HL-60 (cell line): ENCODE data around the gene MGAT5.

ENCODE experiments used
- DNase-seq, 2 experiments: peaks; one replicate each; pipeline ENCODE4 v3.0.0-alpha.2; 2010 to 2020; ENCODE audit warnings: low read depth in 1 of 2, low spot score in 1 of 2
- H3K27ac ChIP-seq: fragments of 250-450 bp; sonication (Bioruptor Pico); replicated peaks from 2 replicates; pipeline ENCODE4 v1.5.1; 2020; ENCODE audit warnings: mild to moderate bottlenecking, moderate library complexity
- H3K27me3 ChIP-seq: fragments of 250-450 bp; sonication (Bioruptor Pico); 2 replicates; pipeline ENCODE4 v1.5.1; 2021; ENCODE audit warnings: mild to moderate bottlenecking, moderate library complexity; ENCODE audit not compliant: insufficient read depth, poor library complexity, severe bottlenecking
- H3K4me3 ChIP-seq: replicated peaks from 2 replicates; pipeline ENCODE4 v1.5.1; 2011; ENCODE audit warnings: mild to moderate bottlenecking, control low read depth, low read length; ENCODE audit not compliant: insufficient read depth
- CTCF ChIP-seq: IDR thresholded peaks from one replicate; pipeline ENCODE4 v1.5.1; 2011; ENCODE audit warnings: low read length, control low read depth, inconsistent platforms; ENCODE audit not compliant: insufficient read depth
- GABPA ChIP-seq: IDR thresholded peaks from 2 replicates; pipeline ENCODE4 v1.6.1; 2012; ENCODE audit warnings: low read depth
- POLR2AphosphoS5 ChIP-seq: IDR thresholded peaks from 2 replicates; pipeline ENCODE4 v1.6.1; 2012; ENCODE audit warnings: low read depth
- REST ChIP-seq: IDR thresholded peaks from 2 replicates; pipeline ENCODE4 v1.6.1; 2012; ENCODE audit warnings: low read depth; ENCODE audit not compliant: insufficient replicate concordance
- SPI1 ChIP-seq: IDR thresholded peaks from 2 replicates; pipeline ENCODE4 v1.6.1; 2012; ENCODE audit warnings: low read depth, mild to moderate bottlenecking, borderline replicate concordance

Gene MGAT5

GRCh38 chr2:134304394-134305108 is 50.7 kb downstream of the MGAT5 start:
- Histone ChIP-seq H3K4me3 (no peak overlapping the region), H3K27me3 (no peaks in the 10 kb centered on the region), H3K27ac (no peak overlapping the region)
- no peak for TF ChIP-seq CTCF
- TF ChIP-seq GABPA: no peak
- no peak for TF ChIP-seq REST
- TF ChIP-seq POLR2AphosphoS5: no peak
- no peak for TF ChIP-seq SPI1
- no peak for DNase-seq

- Histone ChIP-seq H3K27ac (no peak overlapping the region), H3K4me3 (no peak overlapping the region), H3K27me3 (no peaks in the 10 kb centered on the region)
- no peak for DNase-seq
- TF ChIP-seq CTCF (no peak), POLR2AphosphoS5 (no peak)
These were observed 51.2 kb downstream of the MGAT5 start for GRCh38 chr2:134305109-134305491.

- TF ChIP-seq SPI1: no peak
- TF ChIP-seq POLR2AphosphoS5: no peak
- TF ChIP-seq CTCF: no peak
- TF ChIP-seq GABPA: no peak
- no peak for TF ChIP-seq REST
- H3K27me3 ChIP-seq: no peaks in the 10 kb centered on the region
- DNase-seq: no peak
- no peak overlapping the region for H3K4me3 ChIP-seq
- H3K27ac ChIP-seq: no peak overlapping the region
These were observed 52.6 kb downstream of the MGAT5 start for GRCh38 chr2:134306521-134306920.

GRCh38 chr2:134307334-134307733 is 53.5 kb downstream of the MGAT5 start:
- no peak for DNase-seq
- Histone ChIP-seq H3K27me3 (no peaks in the 10 kb centered on the region), H3K4me3 (no peak overlapping the region), H3K27ac (no peak overlapping the region)
- TF ChIP-seq REST (no peak), POLR2AphosphoS5 (no peak), SPI1 (no peak), GABPA (no peak), CTCF (no peak)
